Loucy (cell line): ENCODE data around the gene MAP6.

Experiments
- CTCF ChIP-seq: fragments of 200-600 bp; sonication (generic); conservative IDR thresholded peaks from 2 replicates; pipeline ENCODE4 v1.5.1; 2014; ENCODE audit warnings: mild to moderate bottlenecking, antibody characterized with exemption, low read length
- EZH2phosphoT487 ChIP-seq: fragments of 200-600 bp; IDR thresholded peaks from 2 replicates; pipeline ENCODE4 v1.6.1; 2018; ENCODE audit warnings: antibody characterized with exemption, mild to moderate bottlenecking, moderate library complexity, borderline replicate concordance

GRCh38 chr11:75615751-75616150 lies 53.1 kb downstream of the MAP6 start:
- TF ChIP-seq CTCF (no peak), EZH2phosphoT487 (no peak)
